Erythroblast (primary cell): ENCODE measurements around the gene AJM1.

Experiments
- GATA1 ChIP-seq: IDR thresholded peaks from 2 replicates; pipeline ENCODE4 v1.6.1; 2011; ENCODE audit warnings: low read depth, mild to moderate bottlenecking, control low read depth, low read length, moderate library complexity
- POLR2A ChIP-seq: IDR thresholded peaks from 2 replicates; pipeline ENCODE4 v1.6.1; 2011; ENCODE audit warnings: mild to moderate bottlenecking, low read length

- TF ChIP-seq POLR2A (peak; percentile 17), GATA1 (no peak)
These were observed 18.9 kb downstream of the AJM1 start for GRCh38 chr9:136860933-136861873.
